ENCODE results near the gene COL5A1.

COL5A1 gene

GRCh38 chr9:134885679-134886412, 244.2 kb downstream of the COL5A1 start:
- no peak for DNase-seq

DNA sequence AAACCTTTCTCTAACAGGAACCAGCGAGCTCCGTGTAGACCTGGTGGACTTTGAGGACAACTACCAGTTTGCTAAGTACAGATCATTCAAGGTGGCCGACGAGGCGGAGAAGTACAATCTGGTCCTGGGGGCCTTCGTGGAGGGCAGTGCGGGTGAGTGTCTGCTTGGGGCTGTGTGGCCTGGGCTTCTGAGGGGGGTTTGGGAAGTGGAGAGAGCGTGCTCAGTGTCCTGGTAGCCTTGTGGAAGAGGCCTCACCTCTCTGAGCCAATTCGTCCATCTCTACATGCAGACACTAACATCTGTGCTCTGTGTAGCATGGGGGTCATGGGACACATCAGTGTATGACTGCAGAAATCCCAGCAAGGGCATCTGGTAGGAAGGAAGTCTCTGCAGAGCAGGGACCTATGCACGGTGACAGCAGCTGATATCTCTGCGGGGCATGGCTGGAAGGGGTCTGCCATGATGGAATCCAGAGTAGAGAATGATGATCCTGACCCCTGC, 244.9 kb downstream of the COL5A1 start:
- no peak for DNase-seq

GRCh38 chr9:134887219-134887618, 245.6 kb downstream of the COL5A1 start:
- no peak for DNase-seq

GRCh38 chr9:134887686-134888602, 246.3 kb downstream of the COL5A1 start:
- DNase-seq = no peak

GRCh38 chr9:134888603-134889190, 247.1 kb downstream of the COL5A1 start:
- no peak for DNase-seq

DNA sequence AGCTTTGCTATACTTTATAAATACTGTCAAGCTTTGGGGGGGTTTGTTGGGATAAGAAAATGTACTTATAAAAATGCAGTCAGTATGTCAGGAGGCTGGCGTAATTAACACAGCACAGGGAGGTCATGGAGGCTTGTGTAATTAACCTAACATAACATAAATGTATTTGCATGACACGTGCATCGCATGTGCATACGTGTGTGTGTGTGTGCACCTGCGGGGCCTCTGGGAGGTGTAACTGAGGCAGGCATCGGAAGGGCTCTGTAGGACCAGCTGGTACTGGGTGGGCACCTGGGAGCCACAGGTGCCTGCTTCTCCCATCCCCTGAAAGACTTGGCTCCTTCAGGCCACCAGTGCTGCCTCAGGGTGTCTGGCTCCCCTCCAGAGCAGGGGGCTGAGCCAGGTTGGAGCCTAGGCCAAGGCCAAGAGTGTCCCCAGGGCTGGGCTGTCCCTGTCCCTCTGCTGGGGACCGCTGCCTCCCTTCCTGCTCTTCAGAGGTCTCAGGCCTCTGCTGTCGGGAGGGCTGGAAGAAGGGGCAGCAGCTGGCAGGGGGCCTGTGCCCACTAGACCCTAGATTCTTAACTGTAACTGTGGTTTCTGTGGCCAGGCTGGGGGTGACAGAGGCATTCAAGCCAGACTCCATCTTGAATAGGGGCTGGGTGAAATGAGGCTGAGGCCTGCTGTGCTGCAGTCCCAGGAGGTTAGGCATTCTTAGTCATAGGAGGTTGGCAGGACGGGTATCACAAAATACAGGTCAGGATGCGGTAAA, 248.0 kb downstream of the COL5A1 start:
- no peak for DNase-seq

- DNase-seq = no peak
These were observed 248.5 kb downstream of the COL5A1 start for GRCh38 chr9:134890155-134890495.

GRCh38 chr9:134891053-134891452, 249.4 kb downstream of the COL5A1 start:
- DNase-seq = no peak

DNA sequence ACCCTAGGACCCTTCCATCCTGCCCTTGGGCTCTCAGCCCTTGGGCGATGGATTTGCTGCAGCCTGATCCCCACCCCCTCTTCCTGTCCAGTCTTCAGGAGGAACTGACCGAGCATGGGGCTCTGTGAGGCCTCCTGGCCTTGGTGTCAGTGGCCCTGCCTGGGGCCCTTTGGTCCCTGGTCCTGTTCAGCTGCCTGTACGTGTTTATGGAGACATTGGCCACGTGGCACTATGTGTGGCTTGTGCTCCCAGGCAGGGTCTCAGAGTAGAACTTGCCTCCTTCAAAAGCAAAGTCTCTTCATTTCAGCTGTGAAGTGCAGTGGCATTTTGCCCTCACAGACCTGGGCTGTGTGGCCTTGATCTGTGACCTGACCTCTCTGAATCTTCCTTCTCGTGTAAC, 250.1 kb downstream of the COL5A1 start:
- DNase-seq = no peak

- DNase-seq = no peak
These were observed 250.6 kb downstream of the COL5A1 start for GRCh38 chr9:134892221-134892620.

DNA sequence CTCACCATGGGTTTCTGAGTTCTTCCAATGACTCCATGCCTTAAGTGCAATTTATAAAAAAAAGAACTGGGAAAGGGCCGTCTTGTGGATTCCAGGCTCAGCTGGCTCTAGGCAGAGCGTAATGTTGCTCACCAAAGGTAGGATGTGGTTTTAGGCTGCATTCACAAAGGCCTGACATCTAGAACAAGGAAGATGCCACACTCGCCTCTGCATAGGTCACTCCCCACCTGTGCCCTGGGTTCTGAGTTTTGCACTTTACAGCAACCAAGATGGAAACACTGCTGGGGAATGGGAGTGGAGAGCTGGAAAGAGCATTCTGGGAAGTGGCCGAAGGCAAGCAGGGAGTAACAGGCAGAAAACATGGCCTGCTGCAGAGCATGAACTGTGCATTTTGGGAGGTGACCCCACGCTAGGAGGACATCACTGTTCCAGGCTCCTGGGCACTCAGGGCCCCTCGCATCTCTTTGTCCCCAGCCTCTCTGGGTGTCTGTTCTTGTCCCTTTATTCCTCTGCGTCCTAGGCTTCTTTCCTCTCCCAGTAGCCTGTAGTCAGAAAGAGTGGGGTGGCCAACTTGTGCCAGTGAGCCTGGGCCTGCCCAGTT, 251.3 kb downstream of the COL5A1 start:
- no peak for DNase-seq

All from NCI-H1436 treated with DMSO at 0.1 percent for 48 hours (cell line).